Sigmoid colon (tissue), 7 donors: ENCODE results near the gene SPRR5. TPM values are rescaled to one million over a fixed set of nuclear protein-coding genes. Genes with fewer than 3 reads are reported as not detected.

Experiments
- DNase-seq: peaks from one replicate; pipeline ENCODE4 v3.0.0-alpha.2; 2019
- H3K27ac ChIP-seq, 4 donors: fragments of 200-600 bp; sonication (generic); one replicate each; pipeline ENCODE4 v1.5.1; 2016 to 2019; ENCODE audit warnings: mild to moderate bottlenecking in 1 of 4
- H3K27me3 ChIP-seq, 3 donors: fragments of 200-600 bp; sonication (generic); one replicate each; pipeline ENCODE4 v1.5.1; 2019; ENCODE audit warnings: mild to moderate bottlenecking in 1 of 3
- H3K36me3 ChIP-seq, 4 donors: fragments of 200-600 bp; sonication (generic); one replicate each; pipeline ENCODE4 v1.5.1; 2016 to 2019
- H3K4me1 ChIP-seq, 4 donors: fragments of 200-600 bp; sonication (generic); one replicate each; pipeline ENCODE4 v1.5.1; 2017 to 2019
- H3K4me3 ChIP-seq, 4 donors: fragments of 200-600 bp; sonication (generic); one replicate each; pipeline ENCODE4 v1.5.1; 2017 to 2019; ENCODE audit warnings: mild to moderate bottlenecking in 2 of 4, moderate library complexity in 1 of 4
- H3K9me3 ChIP-seq, 4 donors: fragments of 200-600 bp in 3 of 4; sonication (generic) in 3 of 4; one replicate each; pipeline versions ENCODE4 v1.5.1 to v1.6.1; 2013 to 2019
- EP300 ChIP-seq, 4 donors: sonication (generic); formaldehyde crosslinking; IDR thresholded peaks; one replicate each; pipeline ENCODE4 v1.6.1; 2017; ENCODE audit warnings: antibody characterized with exemption in 4 of 4
- POLR2A ChIP-seq, 2 donors: fragments of 450-650 bp; IDR thresholded peaks; one replicate each; pipeline ENCODE4 v1.6.1; 2016; ENCODE audit warnings: antibody characterized with exemption in 2 of 2, mild to moderate bottlenecking in 2 of 2, moderate library complexity in 2 of 2
- POLR2AphosphoS5 ChIP-seq, 4 donors: sonication (generic); formaldehyde crosslinking; IDR thresholded peaks; one replicate each; pipeline ENCODE4 v1.6.1; 2017; ENCODE audit warnings: antibody characterized with exemption in 4 of 4
- WGBS, 2 donors: extraction: QIAGEN DNeasy Blood & Tissue Kit; methylation state at CpG; one replicate each; pipeline ENCODE4 v1.1.7; 2013; 5-methylcytosine and 5-hydroxymethylcytosine counted together
- intact Hi-C: fragments of 100-400 bp; cut with DNase I; formaldehyde crosslinking; loops from one replicate; pipeline ENCODE4 v1.15.1; 2023
- polyA plus RNA-seq, 3 donors: library from polyadenylated mRNA; stranded (reverse); fragments of 200-250 nt; gene quantifications; one replicate each; pipeline ENCODE4 v1.2.3, GENCODE V29; 2013
- total RNA-seq, 4 donors: library from RNA; depleted of rRNA; stranded (reverse); fragments of >200 nt; gene quantifications; one replicate each; pipeline ENCODE4 v1.1.0, GENCODE V29; 2016
- TF ChIP-seq, protein P1 (sequence below), 4 experiments: fragments of 450-650 bp in 3 of 4; fragments of 200-600 bp in 1 of 4; IDR thresholded peaks; one replicate each; pipeline ENCODE4 v1.5.1; 2016 to 2019; ENCODE audit warnings: antibody characterized with exemption in 4 of 4, mild to moderate bottlenecking in 3 of 4, moderate library complexity in 2 of 4
- donor health status: healthy with polysubstance abuse.
- donor health status: Bipolar disorder and iron deficiency.
- donor health status: healthy.

The SPRR5 gene
- total and polyA plus RNA-seq, 7 donors = not detected

DNA sequence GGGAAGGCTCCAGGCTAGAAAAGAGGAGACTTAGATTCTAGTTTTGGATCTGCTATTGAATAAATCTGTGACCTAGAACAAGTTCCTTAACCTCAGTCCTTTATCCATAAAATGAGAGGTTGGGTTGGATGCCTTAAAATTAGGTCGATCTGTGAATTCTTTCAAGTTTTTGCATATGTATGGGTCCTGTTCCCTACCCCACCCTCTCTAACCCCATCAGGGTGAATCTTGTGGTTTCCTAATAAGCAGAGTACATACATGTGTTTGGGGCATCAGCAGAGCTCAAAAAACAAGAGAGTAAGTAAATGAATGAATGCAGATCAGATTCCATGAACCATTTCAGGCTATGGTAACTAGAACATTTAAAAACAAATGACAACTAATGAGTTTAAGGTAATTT lies 29.7 kb downstream of the SPRR5 start:
- H3K27ac ChIP-seq = no peak overlapping the region
- 84 to 86% methylated on average over 1 of the region's 1 CpG for WGBS, 2 donors
- intact Hi-C loops = no loop called here

DNA sequence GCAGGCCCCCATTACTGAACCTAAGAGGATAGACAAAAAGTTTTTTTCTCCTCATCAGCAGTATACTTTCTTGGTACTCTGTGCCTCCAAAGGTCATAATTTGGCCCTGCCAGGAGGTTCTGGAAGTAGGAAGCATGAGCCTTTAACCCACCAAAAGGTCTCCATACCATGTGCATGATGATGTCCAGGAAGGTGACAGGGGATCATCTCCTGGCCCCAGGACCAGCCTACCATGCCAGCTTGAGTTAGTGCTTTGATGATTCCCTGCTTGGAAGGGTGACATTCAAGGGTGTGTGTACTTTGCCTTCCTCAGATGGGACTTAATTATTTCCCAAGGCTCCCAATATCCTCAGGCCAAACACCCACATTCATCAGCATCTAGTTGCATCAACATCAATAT lies 30.6 kb downstream of the SPRR5 start:
- Histone ChIP-seq H3K4me3 (no peak overlapping the region), H3K27me3 (no peaks in the 10 kb centered on the region), H3K9me3 (no peaks in the 10 kb centered on the region), H3K27ac (no peak overlapping the region), H3K4me1 (no peaks in the 10 kb centered on the region), H3K36me3 (no peaks in the 10 kb centered on the region)
- DNase-seq = no peak
- TF ChIP-seq, protein P1, sequence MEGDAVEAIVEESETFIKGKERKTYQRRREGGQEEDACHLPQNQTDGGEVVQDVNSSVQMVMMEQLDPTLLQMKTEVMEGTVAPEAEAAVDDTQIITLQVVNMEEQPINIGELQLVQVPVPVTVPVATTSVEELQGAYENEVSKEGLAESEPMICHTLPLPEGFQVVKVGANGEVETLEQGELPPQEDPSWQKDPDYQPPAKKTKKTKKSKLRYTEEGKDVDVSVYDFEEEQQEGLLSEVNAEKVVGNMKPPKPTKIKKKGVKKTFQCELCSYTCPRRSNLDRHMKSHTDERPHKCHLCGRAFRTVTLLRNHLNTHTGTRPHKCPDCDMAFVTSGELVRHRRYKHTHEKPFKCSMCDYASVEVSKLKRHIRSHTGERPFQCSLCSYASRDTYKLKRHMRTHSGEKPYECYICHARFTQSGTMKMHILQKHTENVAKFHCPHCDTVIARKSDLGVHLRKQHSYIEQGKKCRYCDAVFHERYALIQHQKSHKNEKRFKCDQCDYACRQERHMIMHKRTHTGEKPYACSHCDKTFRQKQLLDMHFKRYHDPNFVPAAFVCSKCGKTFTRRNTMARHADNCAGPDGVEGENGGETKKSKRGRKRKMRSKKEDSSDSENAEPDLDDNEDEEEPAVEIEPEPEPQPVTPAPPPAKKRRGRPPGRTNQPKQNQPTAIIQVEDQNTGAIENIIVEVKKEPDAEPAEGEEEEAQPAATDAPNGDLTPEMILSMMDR (IDR thresholded peaks at IDR 0.05) = no peak
- no peak for TF ChIP-seq POLR2A (IDR thresholded peaks at IDR 0.05)
- no peak for TF ChIP-seq POLR2AphosphoS5 (IDR thresholded peaks at IDR 0.05)
- no peak for TF ChIP-seq EP300 (IDR thresholded peaks at IDR 0.05)
- intact Hi-C loops = no loop called here

More for the DNA sequence above, 29.7 kb downstream of the SPRR5 start:
- no peaks in the 10 kb centered on the region for H3K27me3 ChIP-seq
- H3K4me3 ChIP-seq = no peak overlapping the region
- no peaks in the 10 kb centered on the region for H3K4me1 ChIP-seq
- DNase-seq = no peak
- no peak for TF ChIP-seq POLR2A (IDR thresholded peaks at IDR 0.05)
- TF ChIP-seq EP300 (IDR thresholded peaks at IDR 0.05) = no peak
- TF ChIP-seq, protein P1 (IDR thresholded peaks at IDR 0.05) = no peak
- no peak for TF ChIP-seq POLR2AphosphoS5 (IDR thresholded peaks at IDR 0.05)
- H3K36me3 ChIP-seq = no peaks in the 10 kb centered on the region
- no peaks in the 10 kb centered on the region for H3K9me3 ChIP-seq

DNA sequence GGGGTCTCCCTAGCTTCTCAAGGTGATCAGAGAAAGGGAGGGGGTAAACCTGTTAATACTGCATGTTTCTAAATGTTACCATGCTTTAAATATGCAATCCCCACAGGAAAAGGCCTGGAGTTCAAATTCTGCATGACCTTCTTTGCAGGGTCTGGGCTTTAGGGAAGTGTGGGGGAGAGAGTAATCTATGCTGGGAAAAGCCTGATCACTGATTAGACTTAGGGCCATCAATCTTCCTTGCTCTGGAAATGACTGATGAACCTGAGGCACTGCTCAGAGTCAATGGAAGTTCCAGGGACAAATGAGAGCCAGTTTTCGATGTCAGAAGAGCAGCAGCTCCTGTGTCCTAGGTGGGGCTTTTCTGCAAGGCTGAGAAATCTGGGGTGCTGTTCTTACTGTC lies 33.7 kb downstream of the SPRR5 start:
- 77 to 78% methylated on average over 1 of the region's 1 CpG for WGBS, 2 donors
- H3K9me3 ChIP-seq = no peaks in the 10 kb centered on the region
- DNase-seq = no peak

DNA sequence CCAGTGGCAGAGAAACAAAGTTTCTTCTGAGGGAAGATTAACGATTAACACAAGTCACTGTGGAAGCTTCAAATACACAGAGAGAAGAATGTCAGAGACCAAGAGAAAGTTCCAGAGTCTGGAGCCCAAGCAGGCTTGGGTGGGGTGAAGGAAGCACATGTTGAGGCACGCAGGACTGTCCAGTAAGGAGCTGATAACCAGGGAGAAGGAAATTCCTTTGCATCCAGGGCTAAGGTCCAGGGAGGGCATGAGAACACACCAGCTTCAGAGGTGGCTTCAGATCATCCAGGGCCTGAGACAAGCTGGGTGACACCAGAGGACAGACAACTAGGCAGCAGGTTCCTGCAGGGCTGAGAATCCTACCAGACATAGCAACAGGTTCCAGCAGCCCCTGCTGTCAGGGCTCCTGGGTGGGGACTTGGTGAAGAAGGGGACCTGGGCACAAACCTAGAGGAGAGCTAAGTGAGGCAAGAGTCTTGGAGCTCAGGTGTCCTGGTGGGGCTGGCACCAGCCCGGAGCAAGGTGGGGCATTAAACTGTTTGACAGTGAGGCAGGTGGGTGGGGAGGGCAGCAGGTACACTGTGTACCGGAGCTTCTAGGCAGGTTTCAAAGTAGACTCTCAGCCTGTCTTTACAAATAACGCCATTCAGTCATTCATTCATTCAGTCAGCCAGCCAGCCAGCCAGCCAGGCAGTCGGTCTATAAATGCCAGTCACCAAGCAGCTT lies 34.3 kb downstream of the SPRR5 start:
- Histone ChIP-seq H3K36me3 (no peaks in the 10 kb centered on the region), H3K27ac (no peak overlapping the region), H3K9me3 (no peaks in the 10 kb centered on the region), H3K4me1 (no peaks in the 10 kb centered on the region), H3K4me3 (no peak overlapping the region), H3K27me3 (no peaks in the 10 kb centered on the region)
- DNase-seq = no peak
- TF ChIP-seq, protein P1 (IDR thresholded peaks at IDR 0.05) = no peak
- TF ChIP-seq POLR2AphosphoS5 (IDR thresholded peaks at IDR 0.05) (no peak), EP300 (IDR thresholded peaks at IDR 0.05) (no peak), POLR2A (IDR thresholded peaks at IDR 0.05) (no peak)
- 54 to 79% methylated on average over 6 of the region's 6 CpGs for WGBS, 2 donors
- intact Hi-C loops = no loop called here

More for the DNA sequence above, 33.7 kb downstream of the SPRR5 start:
- no peak for TF ChIP-seq EP300 (IDR thresholded peaks at IDR 0.05)
- no peak for TF ChIP-seq POLR2A (IDR thresholded peaks at IDR 0.05)
- TF ChIP-seq, protein P1 (IDR thresholded peaks at IDR 0.05) = no peak
- no peak for TF ChIP-seq POLR2AphosphoS5 (IDR thresholded peaks at IDR 0.05)
- Histone ChIP-seq H3K36me3 (no peaks in the 10 kb centered on the region), H3K27ac (no peak overlapping the region), H3K27me3 (no peaks in the 10 kb centered on the region), H3K4me1 (no peaks in the 10 kb centered on the region), H3K4me3 (no peak overlapping the region)
- intact Hi-C loops = no loop called here

DNA sequence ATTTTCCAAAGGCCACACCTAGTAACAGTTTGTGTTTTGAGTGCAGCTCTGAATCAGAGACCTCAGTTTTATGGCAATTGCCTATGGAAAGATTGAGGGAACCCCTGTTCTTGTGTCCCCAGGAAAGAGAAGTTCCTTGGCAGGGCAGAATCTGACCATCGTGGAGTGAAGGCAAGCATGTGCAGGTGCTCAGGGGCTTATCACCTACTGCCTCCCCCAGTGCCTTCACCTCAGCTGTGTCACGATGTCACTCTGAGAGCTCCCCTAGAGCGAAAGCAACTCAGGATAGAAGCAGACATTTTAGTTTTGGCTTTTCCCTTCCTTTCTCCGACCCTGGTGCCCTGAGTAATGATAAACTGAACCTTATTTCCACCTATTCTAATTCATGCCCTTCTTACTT lies 35.1 kb downstream of the SPRR5 start:
- WGBS, 2 donors = 84 to 88% methylated on average over 4 of the region's 4 CpGs
- Histone ChIP-seq H3K27me3 (no peaks in the 10 kb centered on the region), H3K4me3 (no peak overlapping the region), H3K4me1 (no peaks in the 10 kb centered on the region), H3K9me3 (no peaks in the 10 kb centered on the region), H3K27ac (no peak overlapping the region), H3K36me3 (no peaks in the 10 kb centered on the region)
- intact Hi-C loops = no loop called here
- DNase-seq = no peak
- TF ChIP-seq POLR2A (IDR thresholded peaks at IDR 0.05) (no peak), POLR2AphosphoS5 (IDR thresholded peaks at IDR 0.05) (no peak)
- TF ChIP-seq, protein P1 (IDR thresholded peaks at IDR 0.05) = no peak
